Ishikawa (cell line): Measurements from ENCODE around the gene RYR3.

Source experiments
- CEBPB ChIP-seq: IDR thresholded peaks from 2 replicates; pipeline ENCODE4 v1.6.1; 2012
- CREB1 ChIP-seq: IDR thresholded peaks from 2 replicates; pipeline ENCODE4 v1.6.1; 2012; ENCODE audit warnings: low read depth
- EGR1 ChIP-seq: IDR thresholded peaks from 2 replicates; pipeline ENCODE4 v1.6.1; 2012
- EP300 ChIP-seq: IDR thresholded peaks from 2 replicates; pipeline ENCODE4 v1.6.1; 2012; ENCODE audit warnings: borderline replicate concordance
- FOXM1 ChIP-seq: IDR thresholded peaks from 2 replicates; pipeline ENCODE4 v1.6.1; 2012; ENCODE audit warnings: low read depth, borderline replicate concordance
- MAX ChIP-seq: IDR thresholded peaks from 2 replicates; pipeline ENCODE4 v1.6.1; 2012
- NFIC ChIP-seq: IDR thresholded peaks from 2 replicates; pipeline ENCODE4 v1.6.1; 2012
- RAD21 ChIP-seq: IDR thresholded peaks from 2 replicates; pipeline ENCODE4 v1.6.1; 2012; ENCODE audit warnings: low read depth
- REST ChIP-seq: IDR thresholded peaks from 2 replicates; pipeline ENCODE4 v1.6.1; 2012; ENCODE audit warnings: low read depth, mild to moderate bottlenecking
- TAF1 ChIP-seq: IDR thresholded peaks from 2 replicates; pipeline ENCODE4 v1.6.1; 2012; ENCODE audit warnings: low read depth, mild to moderate bottlenecking
- TCF12 ChIP-seq: IDR thresholded peaks from 2 replicates; pipeline ENCODE4 v1.6.1; 2012; ENCODE audit warnings: low read depth
- TEAD4 ChIP-seq: IDR thresholded peaks from 2 replicates; pipeline ENCODE4 v1.6.1; 2012
- USF1 ChIP-seq: IDR thresholded peaks from 2 replicates; pipeline ENCODE4 v1.6.1; 2012
- YY1 ChIP-seq: IDR thresholded peaks from 2 replicates; pipeline ENCODE4 v1.6.1; 2012; ENCODE audit warnings: low read depth
- ZBTB7A ChIP-seq: IDR thresholded peaks from 2 replicates; pipeline ENCODE4 v1.6.1; 2012; ENCODE audit warnings: low read depth

RYR3 gene

GRCh38 chr15:33500432-33501195 is 189.8 kb downstream of the RYR3 start:
- TF ChIP-seq USF1 (no peak), CREB1 (no peak), ZBTB7A (no peak), TCF12 (no peak), CEBPB (no peak), REST (no peak)

- TF ChIP-seq USF1 (no peak), TCF12 (no peak), TAF1 (no peak), RAD21 (no peak), CEBPB (no peak), YY1 (no peak), EP300 (no peak), TEAD4 (no peak), EGR1 (no peak), FOXM1 (no peak), MAX (no peak), ZBTB7A (no peak), NFIC (no peak), CREB1 (no peak)
Measured at GRCh38 chr15:33503681-33504080, 192.9 kb downstream of the RYR3 start.

GRCh38 chr15:33506781-33507296 is 196.1 kb downstream of the RYR3 start:
- no peak for TF ChIP-seq NFIC
- TF ChIP-seq CEBPB = no peak
- TF ChIP-seq FOXM1 = no peak
- no peak for TF ChIP-seq REST
- no peak for TF ChIP-seq TAF1
- TF ChIP-seq TCF12 = no peak
- no peak for TF ChIP-seq EGR1
- no peak for TF ChIP-seq YY1
- TF ChIP-seq USF1 = no peak
- TF ChIP-seq RAD21 = no peak
- TF ChIP-seq EP300 = no peak
- no peak for TF ChIP-seq TEAD4
- TF ChIP-seq ZBTB7A = no peak

GRCh38 chr15:33508703-33509102 is 197.9 kb downstream of the RYR3 start:
- TF ChIP-seq CEBPB (no peak), EP300 (no peak), TCF12 (no peak), NFIC (no peak), REST (no peak), MAX (no peak), YY1 (no peak), USF1 (no peak), TEAD4 (no peak)
